GM03348 (cell line): ENCODE measurements around the gene CYB561D1.

Source experiments
- DNase-seq: peaks from one replicate; pipeline ENCODE4 v3.0.0; 2012; ENCODE audit warnings: low spot score

The CYB561D1 gene

GRCh38 chr1:109530457-109531087 is 36.7 kb downstream of the CYB561D1 start:
- DNase-seq: no peak

DNA sequence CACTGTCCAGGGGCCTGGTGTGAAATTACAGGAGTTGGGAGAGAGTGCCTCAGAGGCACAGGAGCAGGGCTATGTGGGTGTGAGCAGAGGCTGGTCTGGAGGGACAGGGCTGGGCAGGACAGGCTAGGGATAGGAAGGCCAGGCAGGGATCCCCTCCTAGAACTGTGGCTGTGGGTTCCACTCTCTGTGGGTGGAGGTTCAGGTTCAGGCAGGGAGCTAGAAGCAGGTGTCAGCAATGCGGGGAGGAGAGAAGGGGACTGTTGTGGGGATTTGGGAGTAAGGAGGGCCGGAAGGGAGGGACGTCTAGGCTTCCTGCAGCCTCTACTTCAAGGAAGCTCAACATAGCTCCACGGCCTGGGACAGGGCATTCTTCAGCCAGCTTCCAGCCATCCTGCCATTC is 37.5 kb downstream of the CYB561D1 start:
- DNase-seq: no peak

GRCh38 chr1:109531826-109532364 is 38.0 kb downstream of the CYB561D1 start:
- no peak for DNase-seq

DNA sequence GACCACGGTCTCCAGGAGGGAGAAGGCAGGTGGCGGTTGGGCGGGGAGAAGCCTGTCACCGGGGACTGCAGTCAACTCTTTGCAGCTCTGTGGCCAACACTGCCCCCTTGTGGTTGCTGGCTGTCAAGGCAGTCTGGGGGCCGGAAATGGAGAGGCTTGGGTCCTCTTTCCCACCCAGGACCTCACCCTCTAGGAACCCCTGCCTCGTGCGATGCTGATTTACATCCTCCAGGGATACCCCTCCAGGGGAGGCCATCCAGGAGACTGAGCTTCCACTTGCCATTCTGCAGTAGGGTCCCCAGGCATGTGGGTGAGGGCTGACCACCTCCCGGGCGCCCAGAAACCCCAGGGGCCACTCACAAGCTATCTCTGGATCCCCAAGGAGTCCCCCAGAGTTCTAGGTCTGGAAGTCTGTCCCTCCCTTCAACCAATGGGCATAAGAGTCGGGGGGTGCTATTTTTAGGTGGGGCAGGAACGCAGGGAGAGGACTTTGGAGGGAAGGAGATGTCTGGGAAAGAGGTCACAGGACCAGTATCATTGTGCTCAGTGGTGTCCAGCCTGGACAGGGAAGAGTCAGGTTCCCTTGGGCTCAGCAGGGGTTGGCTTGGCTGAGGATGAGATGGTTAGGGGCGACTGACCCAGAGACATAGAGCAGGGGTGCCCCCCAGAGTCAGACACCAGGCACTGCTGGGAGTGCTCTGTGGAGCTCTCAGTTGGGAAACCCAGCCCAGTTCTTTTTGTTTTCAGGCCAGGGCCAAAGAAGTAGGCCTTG is 38.7 kb downstream of the CYB561D1 start:
- peak; percentile 91 for DNase-seq

DNA sequence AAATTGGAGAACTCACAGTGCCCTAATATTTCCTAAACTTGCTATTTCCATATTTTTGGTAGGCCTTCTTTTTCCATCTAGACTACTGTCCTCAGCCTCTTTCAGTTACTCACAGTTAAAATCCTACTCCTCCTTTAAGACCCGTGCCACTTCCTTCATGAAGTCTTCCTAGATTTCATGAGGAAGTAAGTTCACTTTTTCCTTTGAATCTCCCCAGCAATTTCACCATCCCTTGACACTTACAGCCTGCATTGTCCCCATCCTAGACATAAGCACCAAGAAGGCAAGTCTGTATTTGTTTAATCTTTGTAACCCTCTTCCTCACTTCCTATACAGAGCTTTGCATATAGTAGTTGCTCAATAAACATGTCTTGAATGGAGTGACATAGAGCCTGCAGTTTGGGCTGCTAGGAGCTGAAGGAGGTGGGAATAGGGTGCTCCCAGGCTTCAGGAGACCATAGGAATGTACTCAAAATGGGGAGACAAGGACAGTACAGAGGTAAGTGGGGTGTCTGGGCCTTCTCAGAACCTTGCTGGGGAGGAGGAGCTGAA is 40.5 kb downstream of the CYB561D1 start:
- DNase-seq: no peak

GRCh38 chr1:109535481-109535880 is 41.6 kb downstream of the CYB561D1 start:
- DNase-seq: no peak

- DNase-seq: no peak
Measured at GRCh38 chr1:109535971-109536491, 42.1 kb downstream of the CYB561D1 start.

- no peak for DNase-seq
Measured at GRCh38 chr1:109537450-109538178, 43.7 kb downstream of the CYB561D1 start.

GRCh38 chr1:109538827-109539555 is 45.1 kb downstream of the CYB561D1 start:
- DNase-seq: no peak

- DNase-seq: no peak
Measured at GRCh38 chr1:109539676-109540075, 45.8 kb downstream of the CYB561D1 start, which contains the start of gene GPR61. Gene GPR61 (plus strand): TSS chr1:109539872. CDS start chr1:109543023, 3,151 bp downstream.

- no peak for DNase-seq
Measured at GRCh38 chr1:109541102-109541501, 47.2 kb downstream of the CYB561D1 start.

- DNase-seq: no peak
Measured at GRCh38 chr1:109542657-109543056, 48.8 kb downstream of the CYB561D1 start.

DNA sequence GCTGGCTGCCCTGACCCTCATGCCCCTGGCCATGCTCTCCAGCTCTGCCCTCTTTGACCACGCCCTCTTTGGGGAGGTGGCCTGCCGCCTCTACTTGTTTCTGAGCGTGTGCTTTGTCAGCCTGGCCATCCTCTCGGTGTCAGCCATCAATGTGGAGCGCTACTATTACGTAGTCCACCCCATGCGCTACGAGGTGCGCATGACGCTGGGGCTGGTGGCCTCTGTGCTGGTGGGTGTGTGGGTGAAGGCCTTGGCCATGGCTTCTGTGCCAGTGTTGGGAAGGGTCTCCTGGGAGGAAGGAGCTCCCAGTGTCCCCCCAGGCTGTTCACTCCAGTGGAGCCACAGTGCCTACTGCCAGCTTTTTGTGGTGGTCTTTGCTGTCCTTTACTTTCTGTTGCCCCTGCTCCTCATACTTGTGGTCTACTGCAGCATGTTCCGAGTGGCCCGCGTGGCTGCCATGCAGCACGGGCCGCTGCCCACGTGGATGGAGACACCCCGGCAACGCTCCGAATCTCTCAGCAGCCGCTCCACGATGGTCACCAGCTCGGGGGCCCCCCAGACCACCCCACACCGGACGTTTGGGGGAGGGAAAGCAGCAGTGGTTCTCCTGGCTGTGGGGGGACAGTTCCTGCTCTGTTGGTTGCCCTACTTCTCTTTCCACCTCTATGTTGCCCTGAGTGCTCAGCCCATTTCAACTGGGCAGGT is 49.5 kb downstream of the CYB561D1 start:
- no peak for DNase-seq

- DNase-seq: no peak
Measured at GRCh38 chr1:109543988-109544735, 50.3 kb downstream of the CYB561D1 start.

- DNase-seq: peak; percentile 93
Measured at GRCh38 chr1:109546311-109547109, 52.6 kb downstream of the CYB561D1 start.

GRCh38 chr1:109547463-109548320 is 53.8 kb downstream of the CYB561D1 start:
- DNase-seq: no peak

DNA sequence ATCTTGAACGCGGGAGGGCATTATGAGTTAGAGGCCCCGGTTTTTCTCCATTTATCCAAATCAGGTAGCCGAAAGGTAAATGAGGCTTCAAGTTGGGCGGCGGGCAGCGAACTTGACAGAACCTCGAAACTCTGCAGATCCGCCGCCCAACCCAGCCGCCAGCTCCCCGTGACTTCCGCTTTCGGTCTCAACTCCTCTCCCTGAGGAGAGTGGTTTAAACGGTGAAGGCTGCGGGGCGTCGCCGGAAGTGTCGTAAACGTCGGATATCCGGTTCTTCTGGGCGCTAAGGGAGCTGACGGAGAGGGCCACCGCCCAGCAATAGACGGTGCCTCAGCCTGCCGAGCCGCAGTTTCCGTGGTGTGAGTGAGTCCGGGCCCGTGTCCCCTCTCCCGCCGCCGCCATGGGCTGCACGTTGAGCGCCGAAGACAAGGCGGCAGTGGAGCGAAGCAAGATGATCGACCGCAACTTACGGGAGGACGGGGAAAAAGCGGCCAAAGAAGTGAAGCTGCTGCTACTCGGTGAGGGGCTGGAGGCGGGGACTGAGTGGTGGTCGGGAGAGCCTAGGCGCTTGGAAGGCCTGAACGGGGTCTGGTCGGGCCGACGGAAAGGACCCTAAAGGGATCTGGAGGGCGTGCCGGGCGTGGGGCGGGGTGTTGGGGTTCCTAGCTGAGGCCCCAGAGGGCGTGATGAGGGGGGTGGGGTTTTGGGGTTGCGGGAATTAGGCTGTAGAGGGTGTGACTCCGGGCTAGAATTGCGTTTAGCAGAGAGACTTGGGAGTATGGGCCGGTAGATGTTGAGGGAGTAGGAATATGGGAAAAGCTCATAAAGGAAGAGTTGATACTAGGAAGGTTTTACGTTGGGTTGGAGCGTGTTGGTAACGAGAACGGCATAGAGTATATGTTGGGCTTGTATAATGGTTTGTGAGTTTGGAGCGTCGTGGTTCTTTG is 54.7 kb downstream of the CYB561D1 start, which contains the start of gene GNAI3:
Gene GNAI3 (plus strand): TSS at position 295 of the 947 bp plus-strand sequence. CDS start 106 bp downstream, at position 401.
- peak; percentile 95 for DNase-seq
